NCI-H187 treated with DMSO at 0.1 percent for 48 hours (cell line): ENCODE data around the gene DYNLT4.
"Not testable (repeated sequence)": the region's sequence is repeated elsewhere in the genome, so short reads cannot be mapped to it uniquely, and the experiment has no call there.

ENCODE experiments used
- DNase-seq: peaks from one replicate; lab custom pipeline; 2025; lab: John Stamatoyannopoulos, UW

DYNLT4 gene

DNA sequence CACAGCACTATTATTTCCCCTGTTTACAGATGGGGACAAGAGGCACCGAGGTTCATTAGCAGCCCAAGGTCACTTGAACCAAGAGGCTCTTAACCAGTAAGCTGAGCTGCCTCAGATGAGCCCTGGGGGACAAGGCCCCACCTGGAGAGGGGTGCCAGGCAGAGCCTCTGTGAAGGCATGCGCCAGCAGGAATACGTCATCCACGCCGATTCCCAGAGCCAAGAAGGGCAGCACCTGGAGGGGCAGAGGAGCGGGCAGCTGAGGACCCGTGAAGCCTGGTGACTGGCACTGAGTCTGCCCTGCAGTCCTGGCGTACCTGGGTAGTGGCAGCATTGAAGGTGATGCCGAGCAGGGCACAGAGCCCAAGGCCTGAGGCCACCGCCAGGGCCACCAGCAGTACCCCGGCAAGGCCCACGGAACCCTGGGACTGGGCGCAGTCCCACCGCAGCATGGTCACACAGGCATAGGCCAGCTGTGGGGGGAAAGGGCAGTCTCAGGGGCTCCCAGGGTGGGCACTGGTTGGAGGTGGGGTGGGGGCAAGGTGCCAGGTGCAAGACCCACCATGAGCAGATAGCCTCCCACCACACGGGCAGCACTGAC is 21.8 kb upstream of the DYNLT4 start:
- no peak for DNase-seq

DNA sequence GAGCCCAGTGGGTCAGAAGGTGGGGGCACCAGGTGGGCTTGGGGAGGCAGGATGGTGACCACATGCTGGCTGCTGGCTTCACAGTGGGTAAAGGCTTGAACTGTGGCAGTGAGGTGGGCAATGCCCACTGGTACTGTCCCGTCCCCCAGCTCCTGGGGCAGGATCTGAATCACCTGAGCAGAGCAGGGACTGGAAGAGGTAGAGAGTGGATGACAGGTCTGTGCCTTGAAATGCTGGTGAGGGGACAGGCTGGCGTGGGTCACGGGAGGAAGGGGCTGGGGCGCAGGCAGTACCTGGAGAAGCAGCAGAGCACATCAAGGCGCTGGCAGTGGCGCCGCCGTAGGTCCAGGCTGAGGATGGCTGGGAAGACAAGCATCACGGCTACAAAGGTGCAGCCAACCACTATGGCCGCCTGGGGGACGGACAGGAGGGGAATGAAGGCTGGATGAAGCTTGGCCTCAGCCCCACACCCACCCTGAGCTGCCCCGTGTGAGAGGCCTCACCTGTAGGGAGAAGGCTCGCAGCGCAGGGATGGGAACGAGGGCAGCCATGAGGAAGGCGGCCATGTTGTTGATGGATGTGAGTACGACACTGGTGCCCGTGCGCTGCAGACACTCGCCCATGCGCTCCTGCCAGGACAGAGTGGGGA is 21.0 kb upstream of the DYNLT4 start:
- no peak for DNase-seq

DNA sequence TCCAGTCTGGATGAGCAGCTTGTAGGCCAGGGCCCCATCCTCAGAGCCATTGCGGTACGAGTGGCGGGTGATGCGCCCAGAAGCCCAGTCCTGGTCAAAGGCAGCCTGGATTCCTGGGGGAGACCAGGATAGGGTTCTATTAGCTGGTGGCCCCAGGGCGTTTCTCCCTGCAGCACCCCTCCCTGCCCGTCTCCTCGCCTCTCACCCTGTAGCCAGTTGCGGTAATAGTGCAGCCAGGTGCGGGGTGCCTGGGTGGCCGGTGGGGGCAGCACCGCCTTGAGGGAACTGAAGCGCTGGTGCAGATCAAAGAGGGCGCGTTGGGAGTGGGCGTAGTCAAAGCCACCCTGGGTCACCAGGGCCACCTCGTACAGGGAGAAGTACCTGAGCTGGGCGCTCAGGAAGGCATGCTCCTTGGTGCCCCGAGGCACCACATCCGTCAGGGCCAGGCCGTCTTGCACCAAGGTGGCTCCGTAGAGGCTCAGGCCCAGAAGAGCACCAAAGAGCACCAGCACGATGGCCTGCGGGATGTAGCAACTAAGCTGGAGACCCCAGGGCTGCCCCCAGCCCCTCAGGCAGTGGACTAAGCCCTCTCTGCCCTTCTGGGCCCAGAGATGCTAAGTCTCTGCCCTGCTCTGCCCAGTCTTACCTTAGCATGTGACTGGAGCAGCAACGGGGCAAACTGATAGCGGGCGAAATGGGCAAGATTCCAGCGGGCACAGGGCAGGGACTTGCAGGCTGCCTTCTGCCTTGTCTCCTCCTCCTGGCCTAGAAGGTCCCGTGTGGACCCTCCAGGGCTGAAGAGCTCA is 20.2 kb upstream of the DYNLT4 start:
- DNase-seq = no peak

DNA sequence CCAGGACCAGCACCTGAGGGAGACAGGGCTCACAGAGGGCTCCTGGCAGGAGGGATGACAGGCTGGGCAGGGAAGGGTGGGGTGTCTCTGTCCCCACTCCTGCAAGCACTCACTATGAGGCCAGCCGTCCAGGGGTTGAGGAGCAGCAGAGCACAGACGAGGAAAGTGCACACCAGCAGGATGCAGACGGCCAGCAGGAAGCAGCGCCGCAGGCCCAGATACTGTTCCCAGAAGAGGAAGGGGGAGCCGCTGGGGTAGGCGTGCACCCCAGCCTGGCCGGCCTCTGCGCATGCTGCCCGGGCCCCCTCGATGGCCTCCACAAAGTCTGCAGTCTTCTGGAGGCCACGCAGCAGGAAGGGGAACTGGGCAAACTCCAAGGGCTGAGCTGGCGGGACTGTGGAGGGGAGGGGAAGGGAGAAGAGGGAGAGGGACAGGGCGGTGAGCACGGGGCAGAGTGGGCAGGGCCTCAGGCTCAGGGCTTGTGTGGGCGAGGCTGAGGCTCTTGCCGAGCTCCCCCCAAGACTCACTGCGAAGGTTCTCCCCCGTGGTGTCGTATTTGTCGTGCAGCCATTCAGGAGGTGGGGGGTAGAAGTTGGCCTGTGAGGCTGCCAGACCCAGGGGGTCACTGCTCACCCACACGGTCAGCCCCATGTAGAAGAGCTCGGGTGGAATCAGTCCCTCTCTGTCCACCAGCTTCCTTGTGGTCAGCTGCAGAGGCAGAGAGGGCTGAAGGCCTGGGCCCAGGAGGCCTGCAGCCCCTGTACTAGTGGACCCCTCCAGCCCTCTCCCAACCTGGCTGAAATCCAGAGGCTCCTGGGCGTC is 19.4 kb upstream of the DYNLT4 start:
- DNase-seq = no peak

DNA sequence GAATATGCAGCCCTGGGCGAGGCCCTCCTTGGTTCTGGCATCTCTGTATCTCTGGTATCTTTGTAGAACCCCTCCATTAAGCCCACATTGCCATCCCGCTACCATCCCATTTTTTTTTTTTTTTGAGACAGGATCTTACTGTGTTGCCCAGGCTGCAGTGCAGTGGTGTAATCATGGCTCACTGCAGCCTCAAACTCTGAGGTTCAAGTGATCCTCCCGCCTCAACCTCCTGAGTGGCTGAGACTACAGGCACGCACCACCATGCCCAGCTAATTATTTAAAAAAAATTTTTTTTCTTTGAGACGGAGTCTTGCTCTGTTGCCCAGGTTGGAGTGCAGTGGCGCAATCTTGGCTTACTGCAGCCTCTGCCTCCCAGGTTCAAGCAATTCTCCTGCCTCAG is 17.2 kb upstream of the DYNLT4 start:
- not testable (repeated sequence) for DNase-seq

DNA sequence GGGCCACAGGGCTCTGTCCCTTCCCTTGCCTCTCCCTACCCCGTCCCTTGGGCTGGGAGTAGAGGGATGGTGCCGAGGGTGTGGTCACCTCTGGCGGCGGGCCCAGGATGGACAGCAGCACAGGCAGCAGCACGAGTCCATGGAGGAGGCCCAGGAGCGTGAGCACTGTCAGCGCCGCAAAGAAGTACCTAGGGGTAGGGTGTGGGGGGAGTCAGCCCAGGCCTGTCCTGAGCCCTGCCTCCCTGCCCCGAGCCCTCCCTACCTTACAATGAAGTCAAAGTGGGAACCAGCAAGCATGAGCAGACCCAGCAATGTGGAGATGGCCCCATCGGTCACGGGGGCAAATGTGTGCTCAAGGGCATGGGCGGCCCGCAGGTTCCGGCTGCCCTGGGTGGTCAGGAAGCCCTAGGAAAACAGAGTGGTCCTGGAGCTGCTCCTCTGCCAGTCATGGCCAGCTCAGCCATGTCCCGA is 15.9 kb upstream of the DYNLT4 start:
- DNase-seq = no peak

DNA sequence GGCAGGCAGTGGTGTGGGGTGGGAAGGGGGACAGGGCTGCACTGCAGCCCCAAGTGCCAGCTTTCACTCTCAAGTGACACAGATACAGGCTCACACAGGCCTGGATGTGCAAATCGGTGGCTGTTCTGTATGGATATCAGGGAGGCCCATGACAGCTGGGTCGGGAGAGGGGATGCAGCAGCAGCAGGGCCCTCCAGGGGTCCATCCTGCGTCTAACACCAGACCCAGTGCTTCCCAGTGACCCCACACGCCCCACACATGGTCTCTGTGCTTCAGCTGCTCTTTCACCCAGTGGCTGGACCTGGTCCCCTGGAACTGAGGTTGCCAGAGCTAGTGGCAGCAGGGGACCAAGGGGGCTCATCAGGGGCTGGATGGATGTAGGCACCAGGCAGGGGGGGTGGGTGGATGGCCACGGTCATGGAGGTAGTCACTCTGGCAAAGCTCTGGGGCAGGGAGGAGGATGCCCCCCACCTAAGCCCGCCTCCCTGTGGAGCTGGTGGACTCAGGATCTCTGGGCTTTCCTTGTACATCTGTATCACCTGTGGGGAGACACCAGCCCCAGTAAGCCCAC is 15.1 kb upstream of the DYNLT4 start:
- DNase-seq = no peak

DNA sequence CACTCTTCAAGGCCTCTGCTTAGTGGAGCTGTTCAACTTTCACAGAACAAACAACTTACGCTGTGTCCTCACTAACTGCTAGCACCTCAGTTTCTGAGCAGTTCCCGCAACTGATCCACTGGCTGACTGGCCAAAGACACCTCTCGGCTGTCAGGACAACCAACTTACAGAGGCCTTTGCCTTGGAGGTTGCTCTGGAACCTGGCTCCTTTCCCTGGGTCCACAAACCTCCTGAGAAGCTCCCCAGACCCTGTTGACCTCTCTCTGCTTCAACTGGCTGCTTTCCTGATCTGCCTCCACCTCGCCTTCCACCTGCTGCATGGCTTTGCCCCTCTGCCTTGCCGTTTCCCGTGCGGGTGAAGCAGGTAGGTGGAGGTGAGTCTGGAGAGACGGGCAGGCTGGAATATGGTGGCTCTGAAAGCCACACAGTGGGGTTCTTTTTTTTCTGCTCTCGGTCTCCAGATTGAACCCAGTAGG is 14.1 kb upstream of the DYNLT4 start:
- no peak for DNase-seq

DNA sequence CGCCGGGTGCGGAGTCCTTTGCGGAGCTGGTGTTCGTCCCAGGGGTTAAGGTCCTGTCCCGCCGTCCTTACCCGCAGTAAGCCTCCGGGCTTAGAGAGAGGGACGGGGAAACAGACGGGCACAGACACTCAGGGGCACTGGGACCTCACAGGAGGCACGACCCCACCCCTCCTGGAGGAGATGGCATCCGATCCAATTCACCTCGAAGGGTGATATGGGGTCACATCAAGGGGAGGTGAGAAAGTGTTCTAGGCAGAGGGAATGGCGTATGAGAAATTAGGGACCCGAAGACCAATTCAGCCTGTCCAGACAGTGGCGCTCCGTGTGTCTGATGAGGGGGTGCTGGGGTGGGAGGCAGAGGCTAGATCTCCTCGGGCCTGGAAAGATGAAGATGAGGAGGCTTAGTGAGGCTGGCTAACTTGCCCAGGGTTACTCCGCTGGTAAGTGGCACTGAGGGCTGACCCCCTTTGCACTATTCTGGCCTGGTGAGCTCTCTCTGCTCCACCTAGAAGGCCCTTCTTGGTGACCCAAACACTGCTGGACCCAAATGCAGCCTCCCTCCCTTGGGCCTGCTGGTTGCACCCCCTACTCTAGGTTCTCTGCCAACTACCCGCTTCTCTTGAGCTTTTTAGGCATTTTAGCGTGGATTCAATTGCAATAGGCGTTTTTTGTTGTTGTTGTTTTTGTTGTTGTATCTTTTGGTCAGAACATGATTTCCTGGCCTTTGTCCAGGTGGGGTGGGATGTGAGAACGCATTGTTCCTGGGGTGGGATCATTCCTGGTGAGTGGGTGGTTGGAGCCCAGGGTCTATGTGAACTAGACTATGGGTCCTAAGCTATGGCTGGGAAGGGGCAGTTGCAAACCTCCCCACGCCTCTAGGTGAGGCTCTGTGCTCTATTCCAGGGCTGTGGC is 13.4 kb upstream of the DYNLT4 start:
- DNase-seq = no peak

DNA sequence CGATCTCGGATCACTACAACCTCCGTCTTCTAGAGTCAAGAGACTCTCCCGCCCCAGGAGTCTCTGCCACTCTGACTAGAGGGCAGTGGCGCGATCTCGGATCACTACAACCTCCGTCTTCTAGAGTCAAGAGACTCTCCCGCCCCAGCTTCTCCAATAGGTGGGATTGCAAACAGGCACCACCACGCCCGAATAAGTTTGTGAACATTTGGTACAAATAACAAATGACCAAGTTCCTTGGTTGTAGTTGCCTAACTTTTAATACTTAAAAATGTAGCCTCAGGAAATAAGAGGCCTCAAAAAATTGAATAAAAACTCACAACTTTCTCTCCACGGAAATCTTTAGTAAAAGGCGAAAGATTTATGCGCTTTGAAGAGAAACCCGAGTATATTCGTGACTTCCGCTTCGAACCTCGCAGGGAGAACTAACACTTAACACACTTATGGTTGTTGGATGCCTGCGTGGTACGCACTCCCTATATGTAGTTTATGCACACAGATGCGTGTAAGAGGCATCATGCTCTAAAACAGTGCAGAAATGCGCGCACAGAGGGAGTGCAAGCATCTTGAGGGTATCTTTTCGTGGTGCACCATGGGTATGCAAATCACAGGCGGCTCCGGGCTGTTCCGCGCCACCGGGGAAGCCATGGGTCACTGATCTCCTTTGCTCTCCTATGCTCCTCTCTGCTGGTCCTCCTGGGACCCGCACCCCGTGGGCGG is 12.6 kb upstream of the DYNLT4 start:
- no peak for DNase-seq

DNA sequence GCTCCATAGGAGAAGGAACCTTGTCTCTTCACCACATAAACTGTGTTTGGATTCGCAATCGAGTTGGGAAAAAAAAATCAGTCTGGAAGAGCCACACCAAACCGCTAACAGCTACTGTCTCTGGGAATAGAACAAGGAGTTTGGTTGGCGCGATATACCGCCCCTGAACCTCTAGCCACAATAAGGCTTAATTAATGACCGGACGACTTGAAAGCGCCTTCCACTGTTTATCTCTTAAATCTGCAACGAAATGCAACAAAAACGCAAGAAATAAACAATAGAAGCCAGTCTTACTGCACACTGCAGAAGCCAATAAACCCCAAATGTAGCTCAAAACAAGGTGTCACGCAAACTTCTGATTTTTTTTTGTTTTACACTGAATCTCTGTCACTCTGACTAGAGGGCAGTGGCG is 12.1 kb upstream of the DYNLT4 start:
- no peak for DNase-seq

DNA sequence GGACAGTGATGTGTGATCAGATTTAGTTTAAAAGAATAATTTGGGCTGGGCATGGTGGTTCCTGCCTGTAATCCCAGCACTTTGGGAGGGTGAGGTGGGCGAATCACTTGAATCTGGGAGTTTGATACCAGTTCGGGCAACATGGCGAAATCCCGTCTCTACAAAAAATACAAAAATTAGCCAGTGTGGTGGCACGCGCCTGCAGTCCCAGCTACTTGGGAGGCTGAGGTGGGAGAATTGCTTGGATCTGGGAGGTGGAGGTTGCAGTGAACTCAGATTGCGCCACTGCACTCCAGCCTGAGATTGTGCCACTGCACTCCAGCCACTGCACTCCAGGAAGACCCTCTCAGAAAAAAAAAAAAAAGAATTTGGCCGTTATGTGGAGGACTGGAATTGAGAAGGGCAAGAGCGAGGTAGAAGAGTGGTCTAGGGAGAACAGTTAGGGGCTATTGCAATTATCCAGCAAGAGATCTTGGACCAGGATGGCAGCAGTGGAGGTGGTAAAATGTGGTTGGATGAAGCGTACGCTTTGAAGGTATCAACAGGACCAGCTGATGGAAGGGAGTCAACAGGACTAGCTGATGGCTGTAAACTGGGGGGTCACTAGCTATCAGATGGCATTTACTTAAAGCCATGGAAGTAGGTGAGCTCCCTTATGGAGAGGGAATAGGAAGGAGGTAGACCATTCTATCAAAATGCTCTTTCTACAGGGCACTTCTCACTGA is 10.8 kb upstream of the DYNLT4 start:
- no peak for DNase-seq

DNA sequence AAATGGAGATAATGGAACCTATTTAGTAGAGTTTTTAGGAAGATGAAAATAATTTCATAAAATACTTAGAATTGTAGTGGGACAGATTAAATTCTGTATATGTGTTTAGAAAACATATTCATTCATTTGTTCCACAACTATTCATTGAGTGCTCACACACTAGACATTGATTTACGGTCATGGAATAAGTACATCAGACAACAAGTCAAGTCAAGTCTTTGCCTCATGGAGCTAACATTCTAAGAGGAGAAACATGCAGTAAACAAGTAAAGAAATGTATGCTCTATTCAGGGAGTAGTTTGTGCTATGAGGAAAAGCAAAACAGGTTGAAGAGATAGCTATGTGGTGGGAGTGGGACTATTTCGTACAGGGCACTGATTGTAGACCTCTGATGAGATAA is 10.2 kb upstream of the DYNLT4 start:
- DNase-seq = no peak

DNA sequence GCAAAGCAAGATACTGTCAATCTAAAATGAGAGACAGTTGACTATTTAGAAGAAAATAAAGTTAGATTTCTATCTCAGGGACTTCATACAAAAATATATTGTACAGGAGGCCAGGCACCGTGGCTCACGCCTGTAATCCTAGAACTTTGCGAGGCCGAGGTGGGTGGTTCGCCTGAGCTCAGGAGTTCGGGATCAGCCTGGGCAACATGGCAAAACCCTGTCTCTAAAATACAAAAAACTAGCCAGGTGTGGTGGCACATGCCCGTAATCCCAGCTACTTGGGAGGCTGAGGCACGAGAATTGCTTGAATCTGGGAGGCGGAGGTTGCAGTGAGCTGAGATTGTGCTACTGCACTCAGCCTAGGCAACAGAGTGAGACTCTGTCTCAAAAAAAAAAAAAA is 8.8 kb upstream of the DYNLT4 start:
- DNase-seq = not testable (repeated sequence)

DNA sequence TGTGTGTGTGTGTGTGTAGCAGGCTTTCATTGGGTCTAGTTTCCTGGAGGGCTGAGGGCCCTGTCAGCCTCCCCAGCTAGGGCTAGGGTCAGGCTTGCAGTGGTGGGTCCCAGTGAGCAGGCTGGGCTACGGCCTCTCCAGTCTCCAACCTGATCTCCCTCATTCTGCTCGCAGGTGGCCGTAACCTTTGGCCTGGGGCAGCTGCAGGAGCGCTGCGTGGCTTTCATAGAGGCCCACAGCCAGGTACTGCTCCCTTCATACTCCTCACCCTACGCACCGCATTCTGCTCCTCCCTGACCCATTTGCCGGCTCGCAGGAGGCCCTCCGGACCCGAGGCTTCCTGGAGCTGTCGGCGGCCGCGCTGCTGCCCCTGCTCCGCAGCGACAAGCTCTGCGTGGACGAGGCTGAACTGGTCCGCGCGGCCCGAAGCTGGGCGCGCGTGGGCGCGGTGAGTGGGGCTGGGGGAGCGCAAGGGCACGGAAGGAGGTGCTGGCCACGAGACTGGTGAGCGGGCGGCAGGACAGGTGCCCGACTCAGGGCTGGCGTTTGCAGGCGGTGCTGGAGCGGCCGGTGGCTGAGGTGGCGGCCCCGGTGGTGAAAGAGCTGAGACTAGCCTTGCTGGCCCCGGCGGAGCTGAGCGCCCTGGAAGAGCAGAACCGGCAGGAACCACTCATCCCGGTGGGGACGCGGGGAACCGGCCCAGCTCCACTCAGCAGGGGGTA is 5.8 kb upstream of the DYNLT4 start:
- DNase-seq = no peak

DNA sequence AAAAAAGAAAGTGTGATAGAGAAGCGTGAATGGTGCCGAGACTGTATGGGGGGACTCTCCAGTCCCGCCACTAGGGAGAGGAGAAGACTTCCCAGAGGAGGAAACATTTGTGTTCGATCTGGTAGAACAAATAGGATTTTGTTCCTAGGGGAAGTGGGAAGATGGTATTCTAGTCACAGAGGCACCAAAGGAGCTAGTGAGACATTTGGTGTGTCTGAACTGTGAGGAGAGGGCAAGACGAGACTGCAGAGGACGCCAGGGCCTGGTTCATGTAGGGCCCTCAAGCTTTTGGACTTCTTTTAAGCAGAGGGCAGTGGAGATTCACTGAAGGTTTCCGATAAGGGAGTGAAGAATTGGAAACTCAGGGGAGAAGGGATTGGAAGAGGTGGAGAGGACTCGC is 4.1 kb upstream of the DYNLT4 start:
- DNase-seq = no peak

DNA sequence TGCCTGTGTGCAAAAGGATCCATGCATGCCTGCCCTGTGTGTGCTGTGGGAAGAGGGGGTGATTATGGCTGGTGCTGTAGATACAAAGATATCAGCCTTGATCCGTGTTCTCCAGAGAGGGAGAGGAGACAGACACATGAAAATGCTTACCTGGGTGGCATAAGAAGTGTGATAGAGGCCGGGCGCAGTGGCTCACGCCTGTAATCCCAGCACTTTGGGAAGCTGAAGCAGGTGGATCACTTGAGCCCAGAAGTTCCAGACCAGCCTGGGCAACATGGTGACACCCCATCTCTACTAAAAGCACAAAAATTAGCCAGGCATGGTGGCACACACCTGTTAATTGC is 3.6 kb upstream of the DYNLT4 start:
- not testable (repeated sequence) for DNase-seq

DNA sequence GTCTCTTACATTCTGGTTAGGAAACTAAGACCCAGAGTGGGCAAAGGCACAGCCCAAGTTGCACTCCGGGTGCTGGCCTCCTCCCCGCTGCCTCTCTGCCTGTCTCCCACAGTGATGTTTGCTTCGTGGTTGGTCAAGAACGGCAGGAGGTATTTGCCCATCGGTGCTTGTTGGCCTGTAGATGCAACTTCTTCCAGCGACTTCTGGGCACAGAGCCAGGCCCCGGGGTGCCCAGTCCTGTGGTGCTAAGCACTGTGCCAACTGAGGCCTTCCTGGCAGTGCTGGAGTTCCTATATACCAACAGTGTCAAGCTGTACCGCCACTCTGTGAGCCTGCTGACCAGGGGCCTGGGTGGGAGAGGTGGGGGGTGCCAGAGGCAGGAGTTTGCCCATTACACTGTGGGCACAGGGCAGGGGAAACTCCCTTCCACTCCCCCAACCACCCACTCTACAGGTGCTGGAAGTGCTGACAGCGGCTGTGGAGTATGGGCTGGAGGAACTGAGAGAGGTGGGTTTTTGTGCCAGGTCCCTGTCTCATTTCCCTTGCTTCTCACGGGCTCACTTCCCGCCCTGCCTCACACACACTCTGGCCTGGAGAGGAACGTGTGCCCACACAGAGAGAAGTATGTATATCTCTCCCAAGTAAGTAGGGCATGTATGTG is 3.1 kb upstream of the DYNLT4 start:
- DNase-seq = no peak
